H1 (cell line): ENCODE results near the gene TMEM125. TPM values are rescaled to one million over a fixed set of nuclear protein-coding genes. Genes with fewer than 3 reads are reported as not detected.

Experiments
- CTCF ChIA-PET: fragments of 300-600 bp; sonication (Branson Sonifier 250); formaldehyde crosslinking; loops from one replicate; lab custom pipeline; 2021; ENCODE audit not compliant: partially characterized antibody; lab: Charles Lee
- POLR2A ChIA-PET: fragments of 300-600 bp; sonication (Branson Sonifier 250); formaldehyde crosslinking; loops from one replicate; lab custom pipeline; 2021; ENCODE audit warnings: inconsistent platforms; ENCODE audit not compliant: partially characterized antibody; lab: Charles Lee
- DNase-seq, 2 experiments: peaks; one replicate each; pipeline versions ENCODE4 v3.0.0 to v3.0.0-alpha.2; 2010 to 2022; ENCODE audit warnings: low spot score in 2 of 2, low read depth in 1 of 2, mixed read lengths in 1 of 2
- FAIRE-seq: peaks from 2 replicates; lab custom pipeline; 2011; peaks lifted over from hg19 to GRCh38; lab: Jason Lieb, UNC
- H2AFZ ChIP-seq: 2 replicates; pipeline ENCODE4 v1.8.1; 2012; ENCODE audit warnings: low read length, inconsistent platforms
- H2AK5ac ChIP-seq: 2 replicates; pipeline ENCODE4 v1.6.1; 2013; ENCODE audit warnings: low read depth, low read length
- H2BK120ac ChIP-seq: replicated peaks from 2 replicates; pipeline ENCODE3; 2013; ENCODE audit warnings: low read depth, low read length, inconsistent platforms
- H2BK12ac ChIP-seq: 2 replicates; pipeline ENCODE4 v1.6.1; 2013; ENCODE audit warnings: low read depth, low read length
- H2BK15ac ChIP-seq: 2 replicates; pipeline ENCODE4 v1.6.1; 2013; ENCODE audit warnings: low read length
- H2BK20ac ChIP-seq: 2 replicates; pipeline ENCODE4 v1.6.1; 2013; ENCODE audit warnings: low read length
- H2BK5ac ChIP-seq: 2 replicates; pipeline ENCODE4 v1.6.1; 2013; ENCODE audit warnings: low read depth, low read length
- H3K14ac ChIP-seq: 2 replicates; pipeline ENCODE4 v1.6.1; 2013; ENCODE audit warnings: inconsistent platforms; ENCODE audit not compliant: insufficient read length
- H3K18ac ChIP-seq: 2 replicates; pipeline ENCODE4 v1.6.1; 2013; ENCODE audit warnings: low read length; ENCODE audit errors: extremely low read depth
- H3K23ac ChIP-seq: 2 replicates; pipeline ENCODE4 v1.6.1; 2013; ENCODE audit warnings: inconsistent platforms; ENCODE audit not compliant: insufficient read length
- H3K23me2 ChIP-seq: 2 replicates; pipeline ENCODE4 v1.6.1; 2013; ENCODE audit warnings: low read depth, low read length
- H3K27ac ChIP-seq: 2 replicates; pipeline ENCODE4 v1.6.1; 2011; ENCODE audit warnings: low read depth, low read length, inconsistent platforms
- H3K27me3 ChIP-seq, 4 experiments: replicated peaks in 1 of 4; 1 replicate in 1 of 4; 2 replicates in 3 of 4; pipeline versions ENCODE4 v1.6.1 to v1.8.1; 2011 to 2013; ENCODE audit warnings: low read length in 3 of 4, mild to moderate bottlenecking in 3 of 4, inconsistent platforms in 2 of 4, mixed read lengths in 2 of 4, moderate library complexity in 1 of 4; ENCODE audit not compliant: control insufficient read depth in 3 of 4, insufficient read depth in 3 of 4; ENCODE audit errors: extremely low read depth in 1 of 4
- H3K36me3 ChIP-seq, 4 experiments: 2 replicates each; pipeline versions ENCODE4 v1.6.1 to v1.8.1; 2011 to 2013; ENCODE audit warnings: mild to moderate bottlenecking in 4 of 4, low read length in 3 of 4, moderate library complexity in 2 of 4, control low read depth in 1 of 4, inconsistent platforms in 1 of 4; ENCODE audit not compliant: insufficient read depth in 4 of 4, control insufficient read depth in 2 of 4
- H3K4ac ChIP-seq: replicated peaks from 2 replicates; pipeline ENCODE3; 2013; ENCODE audit warnings: low read length, low read depth, mixed read lengths, inconsistent platforms; ENCODE audit not compliant: insufficient read length
- H3K4me1 ChIP-seq, 4 experiments: replicated peaks in 1 of 4; 1 replicate in 1 of 4; 2 replicates in 3 of 4; pipeline versions ENCODE4 v1.6.1 to v1.8.1; 2011 to 2013; ENCODE audit warnings: low read length in 3 of 4, inconsistent platforms in 2 of 4, mixed read lengths in 1 of 4; ENCODE audit not compliant: insufficient read depth in 4 of 4, control insufficient read depth in 3 of 4
- H3K4me2 ChIP-seq, 2 experiments: 2 replicates each; pipeline versions ENCODE4 v1.6.1 to v1.8.1; 2011 to 2013; ENCODE audit warnings: low read depth in 2 of 2, low read length in 2 of 2, control low read depth in 1 of 2, inconsistent platforms in 1 of 2, mild to moderate bottlenecking in 1 of 2; ENCODE audit not compliant: insufficient read depth in 1 of 2
- H3K4me3 ChIP-seq, 4 experiments: fragments of 200-600, 300-600 bp in 1 of 4; sonication (generic), shearing (Covaris generic), sonication (Bioruptor Twin) in 1 of 4; 2 replicates each; pipeline versions ENCODE4 v1.5.1 to v1.8.1; 2011 to 2016; ENCODE audit warnings: low read length in 4 of 4, low read depth in 3 of 4, control low read depth in 2 of 4, inconsistent platforms in 2 of 4, mild to moderate bottlenecking in 2 of 4, mixed read lengths in 1 of 4, moderate library complexity in 1 of 4; ENCODE audit not compliant: insufficient read depth in 2 of 4; ENCODE audit errors: extremely low read depth in 1 of 4
- H3K56ac ChIP-seq: replicated peaks from 2 replicates; pipeline ENCODE3; 2013; ENCODE audit warnings: low read depth, mild to moderate bottlenecking, mixed read lengths, low read length, inconsistent platforms; ENCODE audit not compliant: insufficient read length
- H3K79me1 ChIP-seq: 2 replicates; pipeline ENCODE4 v1.6.1; 2013; ENCODE audit warnings: low read depth, low read length, control low read depth
- H3K79me2 ChIP-seq, 2 experiments: 2 replicates each; pipeline versions ENCODE4 v1.6.1 to v1.8.1; 2012 to 2013; ENCODE audit warnings: low read length in 2 of 2, mild to moderate bottlenecking in 2 of 2, inconsistent platforms in 1 of 2; ENCODE audit not compliant: insufficient read depth in 2 of 2, control insufficient read depth in 1 of 2
- H3K9ac ChIP-seq, 4 experiments: replicated peaks in 1 of 4; 1 replicate in 1 of 4; 2 replicates in 3 of 4; pipeline versions ENCODE4 v1.6.1 to v1.8.1; 2011 to 2013; ENCODE audit warnings: low read depth in 3 of 4, low read length in 3 of 4, control low read depth in 2 of 4, mild to moderate bottlenecking in 2 of 4, moderate library complexity in 2 of 4, inconsistent platforms in 1 of 4; ENCODE audit errors: extremely low read depth in 1 of 4
- H3K9me3 ChIP-seq, 2 experiments: 2 replicates each; pipeline versions ENCODE4 v1.6.1 to v1.8.1; 2012 to 2013; ENCODE audit warnings: mild to moderate bottlenecking in 2 of 2, moderate library complexity in 2 of 2, control low read depth in 1 of 2, inconsistent platforms in 1 of 2, low read depth in 1 of 2, low read length in 1 of 2, mixed read lengths in 1 of 2; ENCODE audit not compliant: insufficient read depth in 2 of 2
- H4K20me1 ChIP-seq, 2 experiments: replicated peaks in 1 of 2; 2 replicates each; pipeline versions ENCODE3 to v1.8.1; 2011 to 2013; ENCODE audit warnings: inconsistent platforms in 2 of 2, low read length in 2 of 2, mild to moderate bottlenecking in 1 of 2; ENCODE audit not compliant: insufficient read depth in 2 of 2, control insufficient read depth in 1 of 2
- H4K5ac ChIP-seq: 2 replicates; pipeline ENCODE4 v1.6.1; 2013; ENCODE audit warnings: low read length, low read depth, mixed read lengths, inconsistent platforms; ENCODE audit not compliant: insufficient read length
- H4K8ac ChIP-seq: 2 replicates; pipeline ENCODE4 v1.8.0; 2013; ENCODE audit warnings: mild to moderate bottlenecking, moderate library complexity, low read length, inconsistent platforms; ENCODE audit not compliant: insufficient read depth; ENCODE audit errors: extremely low read depth
- H4K91ac ChIP-seq: replicated peaks from 2 replicates; pipeline ENCODE3; 2013; ENCODE audit warnings: low read length, mixed read lengths, inconsistent platforms; ENCODE audit not compliant: insufficient read length
- POU5F1 ChIP-seq: IDR thresholded peaks from 2 replicates; pipeline ENCODE4 v1.6.1; 2011; ENCODE audit warnings: low read depth, mild to moderate bottlenecking, low read length, moderate library complexity
- WGBS, 2 experiments: shearing (Covaris generic) in 1 of 2; methylation state at CpG; one replicate each; pipeline versions ENCODE4 v1.1.6 to v1.1.7; 2013 to 2015; ENCODE audit warnings: low lambda C conversion rate in 2 of 2, mixed read lengths in 2 of 2, inconsistent platforms in 1 of 2, low coverage in 1 of 2, missing lambda C conversion rate in 1 of 2; ENCODE audit not compliant: insufficient replicate concordance in 2 of 2, insufficient coverage in 1 of 2, insufficient read length in 1 of 2; ENCODE audit errors: extremely low coverage in 1 of 2, missing lambda C conversion rate in 1 of 2; 5-methylcytosine and 5-hydroxymethylcytosine counted together
- polyA plus RNA-seq, 7 experiments: library from polyadenylated mRNA; depleted of rRNA in 3 of 7; stranded (reverse) in 5 of 7; unstranded in 2 of 7; fragments of >200 nt in 5 of 7; fragments of 200-250 nt in 2 of 7; gene quantifications; 1 replicate in 5 of 7; 2 replicates in 1 of 7; 4 replicates in 1 of 7; pipeline versions ENCODE4 v1.2.1 to v1.2.3, GENCODE V29; 2011 to 2013; ENCODE audit warnings: missing spikeins in 2 of 7, mixed read lengths in 2 of 7
- total RNA-seq: library from RNA; stranded (reverse); fragmentation: NEBNext Ultra II Directional; extraction: Animal tissue kit (Norgen Biotek cat#: 25700); gene quantifications from 2 replicates; pipeline ENCODE4 v1.2.1, GENCODE V29; 2021

The TMEM125 gene
- total and polyA plus RNA-seq, 2 of the 8 experiments (the other 6 are each of a cell fraction or from before 2014, with no cell fraction given) = 26.5 to 46.7 TPM

GRCh38 chr1:43267818-43268425 lies 1.9 kb upstream of the TMEM125 start:
- H2BK5ac ChIP-seq = no peak overlapping the region
- H2BK15ac ChIP-seq = no peak overlapping the region
- H3K9me3 ChIP-seq = peaks cover 9% of the 10 kb centered on the region in 2 experiments; a peak in 3 of 4 replicates
- H2BK120ac ChIP-seq = no peak overlapping the region
- no peak overlapping the region for H3K9ac ChIP-seq
- H3K4ac ChIP-seq = no peak overlapping the region
- H3K4me1 ChIP-seq = peaks cover 0 to 12% (median 5%) of the 10 kb centered on the region in 4 experiments; a peak in 5 of 7 replicates
- H3K27me3 ChIP-seq = no peaks in the 10 kb centered on the region
- H3K4me2 ChIP-seq = no peak overlapping the region
- H3K14ac ChIP-seq = no peak overlapping the region
- H2AK5ac ChIP-seq = no peak overlapping the region
- H2AFZ ChIP-seq = no peak overlapping the region
- no peak for DNase-seq
- no peaks in the 10 kb centered on the region for H4K20me1 ChIP-seq
- H2BK20ac ChIP-seq = no peak overlapping the region
- 0 out of 4 replicates have a peak, but pooled peaks cover 0 to 3% of the 10 kb centered on the region in 2 experiments for H3K79me2 ChIP-seq
- no peak overlapping the region for H3K56ac ChIP-seq
- H4K5ac ChIP-seq = no peak overlapping the region
- no peak overlapping the region for H3K27ac ChIP-seq
- H4K8ac ChIP-seq = no peak overlapping the region
- H4K91ac ChIP-seq = no peak overlapping the region
- no peak overlapping the region for H3K4me3 ChIP-seq
- no peak for FAIRE-seq
- H3K18ac ChIP-seq = no peak overlapping the region
- H3K23me2 ChIP-seq = peaks cover 6% of the 10 kb centered on the region; the same call in 1 of the 2 replicates
- H2BK12ac ChIP-seq = no peak overlapping the region
- ChIA-PET CTCF (interaction anchor here (1.0 to 1.9 kb wide), 3 partner anchors 18 to 33 kb away, joined by 5 to 6 read pairs (median 6); partner anchors contain the start of gene C1orf210), POLR2A (interaction anchor here (1.1 to 1.6 kb wide), 4 partner anchors 24 to 101 kb away, joined by 3 to 4 read pairs (median 3); partner anchors contain the start of gene CDC20)
- 85% methylated on average over 3 of the region's 3 CpGs; no CpG with 5 or more reads in 1 of the 2 experiments for WGBS, 2 experiments
- H3K23ac ChIP-seq = no peak overlapping the region
- H3K79me1 ChIP-seq = peaks cover 3% of the 10 kb centered on the region
- peaks cover 0 to 4% (median 2%) of the 10 kb centered on the region in 4 experiments; a peak in 6 of 8 replicates for H3K36me3 ChIP-seq
- TF ChIP-seq POU5F1 = no peak
